ENCODE results near the gene MARCHF10.

The MARCHF10 gene

DNA sequence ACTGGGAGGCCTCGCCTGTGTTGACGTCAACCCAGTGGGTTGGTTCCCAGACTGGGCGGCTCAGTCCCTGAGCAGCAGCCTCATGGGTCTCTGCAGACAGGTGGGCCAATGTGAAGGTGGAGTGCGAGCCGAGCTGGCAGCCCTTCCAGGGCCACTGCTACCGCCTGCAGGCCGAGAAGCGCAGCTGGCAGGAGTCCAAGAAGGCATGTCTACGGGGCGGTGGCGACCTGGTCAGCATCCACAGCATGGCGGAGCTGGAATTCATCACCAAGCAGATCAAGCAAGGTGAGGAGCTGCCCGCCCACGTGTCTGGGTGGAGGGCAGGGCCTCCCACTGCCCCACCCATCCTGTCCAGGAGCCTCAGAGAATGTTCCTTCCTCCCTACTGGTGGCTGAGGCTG is 136.6 kb downstream of the MARCHF10 start:
- Histone ChIP-seq H3K27ac (no peak overlapping the region), H3K4me3 (ENCODE audit: low read depth, low read length) (no peak overlapping the region), H3K36me3 (replicated peaks) (peaks cover 93% of the 10 kb centered on the region), H3K27me3 (replicated peaks) (no peaks in the 10 kb centered on the region)
- TF ChIP-seq, protein P1, sequence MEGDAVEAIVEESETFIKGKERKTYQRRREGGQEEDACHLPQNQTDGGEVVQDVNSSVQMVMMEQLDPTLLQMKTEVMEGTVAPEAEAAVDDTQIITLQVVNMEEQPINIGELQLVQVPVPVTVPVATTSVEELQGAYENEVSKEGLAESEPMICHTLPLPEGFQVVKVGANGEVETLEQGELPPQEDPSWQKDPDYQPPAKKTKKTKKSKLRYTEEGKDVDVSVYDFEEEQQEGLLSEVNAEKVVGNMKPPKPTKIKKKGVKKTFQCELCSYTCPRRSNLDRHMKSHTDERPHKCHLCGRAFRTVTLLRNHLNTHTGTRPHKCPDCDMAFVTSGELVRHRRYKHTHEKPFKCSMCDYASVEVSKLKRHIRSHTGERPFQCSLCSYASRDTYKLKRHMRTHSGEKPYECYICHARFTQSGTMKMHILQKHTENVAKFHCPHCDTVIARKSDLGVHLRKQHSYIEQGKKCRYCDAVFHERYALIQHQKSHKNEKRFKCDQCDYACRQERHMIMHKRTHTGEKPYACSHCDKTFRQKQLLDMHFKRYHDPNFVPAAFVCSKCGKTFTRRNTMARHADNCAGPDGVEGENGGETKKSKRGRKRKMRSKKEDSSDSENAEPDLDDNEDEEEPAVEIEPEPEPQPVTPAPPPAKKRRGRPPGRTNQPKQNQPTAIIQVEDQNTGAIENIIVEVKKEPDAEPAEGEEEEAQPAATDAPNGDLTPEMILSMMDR (IDR thresholded peaks at IDR 0.05; ENCODE audit: low read depth, low read length, missing control alignments): no peak
- in situ Hi-C loops (cut with HindIII; ENCODE audit: low pct_ligation_motif_present, low sequenced_read_pairs): no loop called here
- no peak for DNase-seq

DNA sequence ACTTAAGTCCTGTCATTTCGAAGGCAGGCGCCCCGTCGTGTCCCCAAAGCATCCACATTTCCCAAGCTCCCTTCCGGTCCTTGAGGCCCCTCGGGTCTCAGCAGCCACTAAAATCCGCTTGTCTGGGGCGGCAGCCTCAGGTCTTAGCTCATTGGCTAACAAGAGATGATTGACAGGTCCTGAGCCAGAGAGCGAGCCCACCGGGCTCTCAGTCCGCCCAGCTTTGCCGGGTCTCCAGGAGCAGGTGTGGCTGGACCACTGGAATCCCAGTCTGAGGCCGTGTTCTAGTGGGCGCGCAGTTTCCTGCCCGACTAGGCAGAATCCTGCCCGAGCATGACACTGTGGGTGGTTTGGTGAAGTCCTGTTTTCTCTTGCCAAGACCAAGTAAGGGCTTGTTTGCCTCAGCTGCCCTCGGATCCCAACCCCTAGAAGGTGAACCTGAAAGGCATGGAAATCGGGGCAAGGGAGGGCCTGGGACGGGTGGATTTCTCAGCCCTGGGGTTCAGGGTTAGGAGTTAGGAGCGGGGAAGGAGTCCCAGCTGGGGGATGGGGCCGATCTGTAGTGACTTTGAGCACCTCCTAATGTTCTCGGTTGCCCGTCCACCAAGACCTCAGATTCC is 137.8 kb downstream of the MARCHF10 start:
- Histone ChIP-seq H3K27ac (no peak overlapping the region), H3K27me3 (replicated peaks) (no peaks in the 10 kb centered on the region)
- in situ Hi-C loops (cut with HindIII; ENCODE audit: low pct_ligation_motif_present, low sequenced_read_pairs): no loop called here

DNA sequence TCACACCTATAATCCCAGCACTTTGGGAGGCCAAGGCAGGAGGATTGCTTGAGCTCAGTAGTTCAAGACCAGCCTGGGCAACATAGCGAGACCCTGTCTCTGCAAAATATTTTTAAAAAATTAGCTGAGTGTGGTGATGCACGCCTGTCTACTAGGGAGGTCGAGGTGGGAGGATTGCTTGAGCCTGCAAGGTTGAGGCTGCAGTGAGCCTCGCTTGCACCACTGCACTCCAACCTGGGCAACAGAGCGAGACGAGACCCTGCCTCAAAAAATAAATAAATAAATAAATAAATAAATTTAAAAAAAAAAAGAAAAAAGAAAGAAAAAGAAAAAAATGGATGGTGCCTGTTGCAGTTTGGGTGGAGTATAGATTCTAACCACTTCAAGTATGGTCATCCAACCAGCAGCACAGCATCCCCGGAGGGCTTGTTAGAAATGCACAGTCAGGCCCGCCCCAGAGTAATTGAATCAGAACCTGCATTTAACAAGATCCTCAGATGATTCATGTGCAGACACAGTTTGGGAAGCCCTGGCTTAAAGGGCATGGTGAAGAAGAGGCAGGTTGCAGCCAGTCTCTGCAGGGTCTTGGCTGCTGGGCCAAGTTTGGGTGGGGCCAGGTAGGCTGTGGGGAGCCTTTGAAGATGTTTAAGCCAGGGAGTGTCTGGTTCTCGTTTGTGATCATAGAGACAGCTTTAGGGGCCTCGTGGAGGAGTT is 139.9 kb downstream of the MARCHF10 start:
- no peak for DNase-seq
- no peak overlapping the region for H3K4me3 ChIP-seq (ENCODE audit: low read depth, low read length)
- no peaks in the 10 kb centered on the region for H3K27me3 ChIP-seq (replicated peaks)
- H3K36me3 ChIP-seq (replicated peaks): peaks cover 82% of the 10 kb centered on the region
- no peak overlapping the region for H3K27ac ChIP-seq
- in situ Hi-C loops (cut with HindIII; ENCODE audit: low pct_ligation_motif_present, low sequenced_read_pairs): no loop called here
- TF ChIP-seq, protein P1 (IDR thresholded peaks at IDR 0.05; ENCODE audit: low read depth, low read length, missing control alignments): no peak

More for the DNA sequence above, 137.8 kb downstream of the MARCHF10 start:
- DNase-seq: no peak
- TF ChIP-seq, protein P1 (IDR thresholded peaks at IDR 0.05; ENCODE audit: low read depth, low read length, missing control alignments): no peak
- peaks cover 90% of the 10 kb centered on the region for H3K36me3 ChIP-seq (replicated peaks)
- no peak overlapping the region for H3K4me3 ChIP-seq (ENCODE audit: low read depth, low read length)

DNA sequence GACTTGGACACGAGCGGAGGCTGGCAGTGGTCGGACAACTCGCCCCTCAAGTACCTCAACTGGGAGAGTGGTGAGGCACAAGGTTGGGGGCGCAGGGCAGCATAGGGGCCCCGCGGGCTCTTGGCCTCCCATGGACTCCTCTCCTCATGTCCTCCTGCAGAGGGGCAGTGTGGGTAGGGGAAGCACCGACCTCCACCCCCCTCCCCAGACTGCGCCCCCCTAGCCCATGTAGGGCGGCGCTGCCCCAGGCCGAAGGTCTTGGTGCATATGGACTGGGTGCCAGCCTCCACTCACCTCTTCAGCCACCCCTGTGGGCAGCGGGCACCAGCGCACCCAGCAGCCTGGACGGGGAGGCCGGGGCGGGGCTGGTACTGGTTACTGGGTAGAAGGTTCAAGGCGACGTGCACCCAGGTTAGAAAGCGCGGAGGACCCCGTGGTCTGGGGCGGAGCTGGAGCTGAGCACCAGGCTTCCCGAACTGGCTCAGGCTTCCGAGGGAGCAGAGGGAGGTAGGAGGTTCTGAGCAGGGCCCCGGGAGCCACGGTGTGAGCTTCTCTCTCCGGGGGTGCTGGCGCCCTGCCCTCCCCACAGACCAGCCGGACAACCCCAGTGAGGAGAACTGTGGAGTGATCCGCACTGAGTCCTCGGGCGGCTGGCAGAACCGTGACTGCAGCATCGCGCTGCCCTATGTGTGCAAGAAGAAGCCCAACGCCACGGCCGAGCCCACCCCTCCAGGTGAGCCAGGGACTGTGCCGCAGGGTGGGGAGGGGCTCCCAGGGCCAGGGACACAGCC is 141.1 kb downstream of the MARCHF10 start:
- Histone ChIP-seq H3K27ac (no peak overlapping the region), H3K4me3 (ENCODE audit: low read depth, low read length) (no peak overlapping the region), H3K36me3 (replicated peaks) (peaks cover 69% of the 10 kb centered on the region), H3K27me3 (replicated peaks) (no peaks in the 10 kb centered on the region)
- in situ Hi-C loops (cut with HindIII; ENCODE audit: low pct_ligation_motif_present, low sequenced_read_pairs): no loop called here
- no peak for DNase-seq
- TF ChIP-seq, protein P1 (IDR thresholded peaks at IDR 0.05; ENCODE audit: low read depth, low read length, missing control alignments): no peak

DNA sequence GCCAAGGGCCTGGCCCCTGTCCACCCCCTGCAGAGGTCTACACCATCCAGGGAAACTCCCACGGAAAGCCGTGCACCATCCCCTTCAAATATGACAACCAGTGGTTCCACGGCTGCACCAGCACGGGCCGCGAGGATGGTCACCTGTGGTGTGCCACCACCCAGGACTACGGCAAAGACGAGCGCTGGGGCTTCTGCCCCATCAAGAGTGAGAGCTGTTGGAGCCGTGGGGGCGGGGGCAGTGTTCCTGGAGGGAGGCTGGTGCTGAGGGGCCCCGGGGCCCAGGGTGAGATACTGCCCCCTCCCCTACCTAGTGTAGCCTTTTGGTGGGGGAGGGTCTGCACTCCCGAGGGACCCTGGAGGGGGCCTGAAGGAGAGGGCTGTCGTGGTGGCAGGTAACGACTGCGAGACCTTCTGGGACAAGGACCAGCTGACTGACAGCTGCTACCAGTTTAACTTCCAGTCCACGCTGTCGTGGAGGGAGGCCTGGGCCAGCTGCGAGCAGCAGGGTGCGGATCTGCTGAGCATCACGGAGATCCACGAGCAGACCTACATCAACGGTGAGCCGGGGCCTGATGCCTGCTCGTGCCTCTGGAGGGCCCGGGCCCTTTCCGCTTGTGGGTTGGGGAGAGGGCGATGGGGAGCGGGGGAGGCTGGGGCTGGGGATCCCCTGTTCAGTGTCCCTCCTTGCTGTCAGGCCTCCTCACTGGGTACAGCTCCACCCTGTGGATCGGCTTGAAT is 141.9 kb downstream of the MARCHF10 start:
- Histone ChIP-seq H3K36me3 (replicated peaks) (peaks cover 61% of the 10 kb centered on the region), H3K4me3 (ENCODE audit: low read depth, low read length) (no peak overlapping the region), H3K27me3 (replicated peaks) (no peaks in the 10 kb centered on the region), H3K27ac (no peak overlapping the region)
- TF ChIP-seq, protein P1 (IDR thresholded peaks at IDR 0.05; ENCODE audit: low read depth, low read length, missing control alignments): no peak
- in situ Hi-C loops (cut with HindIII; ENCODE audit: low pct_ligation_motif_present, low sequenced_read_pairs): no loop called here
- DNase-seq: no peak

All from brain microvascular endothelial cell (primary cell).